Neural progenitor cell (in vitro differentiated cells): ENCODE data around the gene RNF31.

Experiments
- EZH2 ChIP-seq: fragments of 200-600 bp; sonication (generic); IDR thresholded peaks from 2 replicates; pipeline ENCODE4 v1.6.1; 2017; ENCODE audit warnings: antibody characterized with exemption, mild to moderate bottlenecking, moderate library complexity
- EZH2phosphoT487 ChIP-seq: fragments of 200-600 bp; sonication (generic); IDR thresholded peaks from 2 replicates; pipeline ENCODE4 v1.6.1; 2017; ENCODE audit warnings: antibody characterized with exemption
- TF ChIP-seq, protein P1 (sequence below): fragments of 200-600 bp; sonication (generic); IDR thresholded peaks from 2 replicates; pipeline ENCODE4 v1.5.1; 2017; ENCODE audit warnings: antibody characterized with exemption, mild to moderate bottlenecking

DNA sequence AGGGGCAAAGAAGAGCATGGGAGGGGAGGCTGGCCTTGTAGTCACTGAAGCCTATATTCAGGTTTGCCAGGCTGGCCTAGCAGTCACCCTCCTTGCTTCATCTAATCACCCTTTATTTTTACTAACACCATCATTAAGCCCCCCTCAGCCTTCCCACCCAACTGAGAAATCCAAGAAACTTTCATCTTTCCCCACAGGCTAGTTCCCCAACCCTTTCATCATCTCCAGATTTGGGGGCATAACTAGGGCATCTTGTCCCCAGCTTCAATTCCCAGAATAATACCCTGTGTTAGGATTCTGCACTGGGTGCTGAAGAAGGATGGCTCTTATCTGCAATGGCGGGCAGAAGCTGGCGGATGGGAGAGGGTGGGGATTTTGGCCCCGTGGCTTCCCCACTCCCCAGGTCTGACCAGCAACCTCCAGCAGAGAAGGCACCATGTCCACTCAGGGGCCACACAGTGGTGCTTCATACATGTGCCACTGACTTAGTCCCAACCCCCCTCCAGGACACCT, 46.3 kb upstream of the RNF31 start:
- TF ChIP-seq, protein P1, sequence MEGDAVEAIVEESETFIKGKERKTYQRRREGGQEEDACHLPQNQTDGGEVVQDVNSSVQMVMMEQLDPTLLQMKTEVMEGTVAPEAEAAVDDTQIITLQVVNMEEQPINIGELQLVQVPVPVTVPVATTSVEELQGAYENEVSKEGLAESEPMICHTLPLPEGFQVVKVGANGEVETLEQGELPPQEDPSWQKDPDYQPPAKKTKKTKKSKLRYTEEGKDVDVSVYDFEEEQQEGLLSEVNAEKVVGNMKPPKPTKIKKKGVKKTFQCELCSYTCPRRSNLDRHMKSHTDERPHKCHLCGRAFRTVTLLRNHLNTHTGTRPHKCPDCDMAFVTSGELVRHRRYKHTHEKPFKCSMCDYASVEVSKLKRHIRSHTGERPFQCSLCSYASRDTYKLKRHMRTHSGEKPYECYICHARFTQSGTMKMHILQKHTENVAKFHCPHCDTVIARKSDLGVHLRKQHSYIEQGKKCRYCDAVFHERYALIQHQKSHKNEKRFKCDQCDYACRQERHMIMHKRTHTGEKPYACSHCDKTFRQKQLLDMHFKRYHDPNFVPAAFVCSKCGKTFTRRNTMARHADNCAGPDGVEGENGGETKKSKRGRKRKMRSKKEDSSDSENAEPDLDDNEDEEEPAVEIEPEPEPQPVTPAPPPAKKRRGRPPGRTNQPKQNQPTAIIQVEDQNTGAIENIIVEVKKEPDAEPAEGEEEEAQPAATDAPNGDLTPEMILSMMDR: no peak
- TF ChIP-seq EZH2: no peak
- TF ChIP-seq EZH2phosphoT487: no peak
